ENCODE measurements around the gene VEZF1. TPM values are rescaled to one million over a fixed set of nuclear protein-coding genes. Genes with fewer than 3 reads are reported as not detected.

VEZF1 gene
- total RNA-seq, 2 donors from 2014 or later = 65.9 to 77.1 TPM

DNA sequence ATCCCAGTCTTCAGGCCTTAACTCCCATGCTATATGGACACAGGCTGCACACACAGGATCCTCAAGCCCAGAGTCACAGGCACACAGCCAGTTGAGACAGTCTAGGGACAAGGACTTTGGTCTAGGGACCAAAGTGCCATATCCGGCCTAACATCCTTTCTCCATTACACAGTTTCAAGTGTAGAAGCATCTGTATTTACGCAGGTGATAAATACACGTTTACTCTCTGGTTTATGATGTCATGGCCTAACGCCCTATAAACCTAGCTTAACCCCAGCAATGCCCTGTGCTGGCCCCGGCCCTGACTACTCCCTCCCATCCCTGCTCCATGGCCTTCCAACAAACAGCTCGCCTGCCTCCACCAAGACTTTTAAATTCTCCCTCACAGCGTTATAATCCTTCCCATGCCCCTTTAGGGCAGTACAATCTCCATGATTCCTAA lies 50.0 kb downstream of the VEZF1 start:
- TF ChIP-seq, protein P1, sequence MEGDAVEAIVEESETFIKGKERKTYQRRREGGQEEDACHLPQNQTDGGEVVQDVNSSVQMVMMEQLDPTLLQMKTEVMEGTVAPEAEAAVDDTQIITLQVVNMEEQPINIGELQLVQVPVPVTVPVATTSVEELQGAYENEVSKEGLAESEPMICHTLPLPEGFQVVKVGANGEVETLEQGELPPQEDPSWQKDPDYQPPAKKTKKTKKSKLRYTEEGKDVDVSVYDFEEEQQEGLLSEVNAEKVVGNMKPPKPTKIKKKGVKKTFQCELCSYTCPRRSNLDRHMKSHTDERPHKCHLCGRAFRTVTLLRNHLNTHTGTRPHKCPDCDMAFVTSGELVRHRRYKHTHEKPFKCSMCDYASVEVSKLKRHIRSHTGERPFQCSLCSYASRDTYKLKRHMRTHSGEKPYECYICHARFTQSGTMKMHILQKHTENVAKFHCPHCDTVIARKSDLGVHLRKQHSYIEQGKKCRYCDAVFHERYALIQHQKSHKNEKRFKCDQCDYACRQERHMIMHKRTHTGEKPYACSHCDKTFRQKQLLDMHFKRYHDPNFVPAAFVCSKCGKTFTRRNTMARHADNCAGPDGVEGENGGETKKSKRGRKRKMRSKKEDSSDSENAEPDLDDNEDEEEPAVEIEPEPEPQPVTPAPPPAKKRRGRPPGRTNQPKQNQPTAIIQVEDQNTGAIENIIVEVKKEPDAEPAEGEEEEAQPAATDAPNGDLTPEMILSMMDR (IDR thresholded peaks at IDR 0.05) = no peak
- Histone ChIP-seq H3K27ac (peak overlapping the region; percentile 89 to 97), H3K4me1 (peaks cover 0 to 98% of the 10 kb centered on the region in 2 donors), H3K27me3 (no peaks in the 10 kb centered on the region), H3K36me3 (no peaks in the 10 kb centered on the region), H3K9me3 (no peaks in the 10 kb centered on the region), H3K4me3 (no peak overlapping the region)
- no peak for DNase-seq (ENCODE audit: low spot score)

DNA sequence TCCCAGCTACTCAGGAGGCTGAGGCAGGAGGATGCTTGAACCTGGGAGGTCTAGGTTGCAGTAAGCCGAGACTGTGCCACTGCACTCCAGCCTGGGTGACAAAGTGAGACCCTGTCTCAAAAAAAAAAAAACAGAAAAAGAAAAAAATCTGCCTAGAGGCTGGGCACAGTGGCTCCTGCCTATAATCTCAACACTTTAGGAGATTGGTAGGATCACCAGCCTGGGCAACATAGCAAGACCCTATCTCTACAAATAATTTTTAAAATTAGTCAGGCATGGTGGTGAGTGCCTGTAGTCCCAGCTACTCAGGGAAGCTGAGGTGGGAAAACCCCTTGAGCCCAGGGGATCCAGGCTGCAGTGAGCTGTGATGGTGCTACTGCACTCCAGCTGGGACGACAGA lies 50.6 kb downstream of the VEZF1 start:
- Histone ChIP-seq H3K4me1 (peaks cover 0 to 96% of the 10 kb centered on the region in 2 donors), H3K27ac (peak overlapping the region; percentile 89 to 97), H3K36me3 (no peaks in the 10 kb centered on the region), H3K9me3 (no peaks in the 10 kb centered on the region), H3K4me3 (no peak overlapping the region), H3K27me3 (no peaks in the 10 kb centered on the region)
- DNase-seq (ENCODE audit: low spot score) = no peak
- TF ChIP-seq, protein P1 (IDR thresholded peaks at IDR 0.05) = no peak

GRCh38 chr17:57935833-57936807 lies 51.9 kb downstream of the VEZF1 start:
- no peaks in the 10 kb centered on the region for H3K9me3 ChIP-seq
- no peak for DNase-seq (ENCODE audit: low spot score)
- H3K36me3 ChIP-seq = no peaks in the 10 kb centered on the region
- H3K27me3 ChIP-seq = no peaks in the 10 kb centered on the region
- H3K27ac ChIP-seq = peak overlapping the region; percentile 89 to 97
- TF ChIP-seq, protein P1 (IDR thresholded peaks at IDR 0.05) = no peak
- peak overlapping the region in 1 of 2 donors; percentile 9 for H3K4me3 ChIP-seq
- peaks cover 0 to 94% of the 10 kb centered on the region in 2 donors for H3K4me1 ChIP-seq

- no peaks in the 10 kb centered on the region for H3K9me3 ChIP-seq
- peaks cover 0 to 92% of the 10 kb centered on the region in 2 donors for H3K4me1 ChIP-seq
- no peak overlapping the region for H3K4me3 ChIP-seq
- no peaks in the 10 kb centered on the region for H3K36me3 ChIP-seq
- no peak for DNase-seq (ENCODE audit: low spot score)
- TF ChIP-seq, protein P1 (IDR thresholded peaks at IDR 0.05) = no peak
- no peaks in the 10 kb centered on the region for H3K27me3 ChIP-seq
- H3K27ac ChIP-seq = peak overlapping the region; percentile 2 to 42
Measured at GRCh38 chr17:57931488-57932137, 56.4 kb downstream of the VEZF1 start.

- Histone ChIP-seq H3K27me3 (no peaks in the 10 kb centered on the region), H3K4me3 (no peak overlapping the region), H3K9me3 (no peaks in the 10 kb centered on the region), H3K27ac (peak overlapping the region; percentile 2 to 42), H3K4me1 (peaks cover 0 to 91% of the 10 kb centered on the region in 2 donors), H3K36me3 (no peaks in the 10 kb centered on the region)
- no peak for DNase-seq (ENCODE audit: low spot score)
- TF ChIP-seq, protein P1 (IDR thresholded peaks at IDR 0.05) = no peak
Measured at GRCh38 chr17:57930239-57930638, 57.8 kb downstream of the VEZF1 start.

All from right atrium auricular region (tissue), 2 donors.